Thyroid gland (tissue), 4 donors: ENCODE results near the gene HSD17B4. TPM values are rescaled to one million over a fixed set of nuclear protein-coding genes. Genes with fewer than 3 reads are reported as not detected.

Experiments
- DNase-seq, 2 donors: peaks; one replicate each; pipeline ENCODE4 v3.0.0-alpha.2; 2019
- H3K27ac ChIP-seq, 3 donors: fragments of 200-600 bp; sonication (generic); 1 replicate in 2 of 3; 2 replicates in 1 of 3; pipeline ENCODE4 v1.5.1; 2016 to 2019; ENCODE audit warnings: mild to moderate bottlenecking in 1 of 3, moderate library complexity in 1 of 3
- H3K27me3 ChIP-seq: fragments of 200-600 bp; sonication (generic); one replicate; pipeline ENCODE4 v1.5.1; 2019
- H3K36me3 ChIP-seq, 2 donors: fragments of 200-600 bp; sonication (generic); one replicate each; pipeline ENCODE4 v1.5.1; 2016 to 2019
- H3K4me1 ChIP-seq, 2 donors: fragments of 200-600 bp; sonication (generic); one replicate each; pipeline ENCODE4 v1.5.1; 2017 to 2019
- H3K4me3 ChIP-seq, 3 donors: fragments of 200-600 bp; sonication (generic); replicated peaks in 1 of 3; 1 replicate in 2 of 3; 2 replicates in 1 of 3; pipeline ENCODE4 v1.5.1; 2016; ENCODE audit warnings: mild to moderate bottlenecking in 1 of 3
- H3K9me3 ChIP-seq: fragments of 200-600 bp; sonication (generic); one replicate; pipeline ENCODE4 v1.5.1; 2017
- CTCF ChIP-seq, 6 experiments: fragments of 200-600 bp in 3 of 6; fragments of 450-650 bp in 3 of 6; sonication (generic) in 3 of 6; IDR thresholded peaks; one replicate each; pipeline ENCODE4 v1.5.1; 2016 to 2019; ENCODE audit warnings: antibody characterized with exemption in 6 of 6, mild to moderate bottlenecking in 2 of 6, inconsistent platforms in 1 of 6, moderate library complexity in 1 of 6
- POLR2A ChIP-seq, 2 donors: fragments of 450-650 bp; IDR thresholded peaks; one replicate each; pipeline ENCODE4 v1.6.1; 2017; ENCODE audit warnings: antibody characterized with exemption in 2 of 2, mild to moderate bottlenecking in 2 of 2, moderate library complexity in 1 of 2
- WGBS, 2 donors: methylation state at CpG; one replicate each; pipeline ENCODE4 v1.1.5; 2017; 5-methylcytosine and 5-hydroxymethylcytosine counted together
- intact Hi-C: fragments of 100-400 bp; cut with DNase I; formaldehyde crosslinking; loops from one replicate; pipeline ENCODE4 v1.15.1; 2023
- small RNA-seq: library from RNA; depleted of rRNA; stranded (forward); fragments of <200 nt; gene quantifications from one replicate; pipeline ENCODE3, GENCODE V24; 2016
- total RNA-seq, 4 donors: library from RNA; depleted of rRNA; stranded (reverse); fragments of >200 nt; gene quantifications; one replicate each; pipeline ENCODE4 v1.2.3, GENCODE V29; 2016

The HSD17B4 gene
- total RNA-seq, 4 donors from 2014 or later, result 334 to 615 (median 467) TPM

- H3K27ac ChIP-seq, result no peak overlapping the region
- WGBS, 2 donors, result 63 to 75% methylated on average over 2 of the region's 2 CpGs
- H3K4me1 ChIP-seq, result no peaks in the 10 kb centered on the region
- TF ChIP-seq CTCF (IDR thresholded peaks at IDR 0.05), result no peak
- H3K4me3 ChIP-seq, result no peak overlapping the region
- no peaks in the 10 kb centered on the region for H3K27me3 ChIP-seq
- no peaks in the 10 kb centered on the region for H3K9me3 ChIP-seq
- H3K36me3 ChIP-seq, result no peaks in the 10 kb centered on the region
- intact Hi-C loops, result no loop called here
- no peak for DNase-seq
These were observed 102.3 kb downstream of the HSD17B4 start for GRCh38 chr5:119554597-119554996.

- no peak for DNase-seq
- intact Hi-C loops, result no loop called here
- Histone ChIP-seq H3K27ac (no peak overlapping the region), H3K4me1 (no peaks in the 10 kb centered on the region), H3K9me3 (no peaks in the 10 kb centered on the region), H3K4me3 (no peak overlapping the region), H3K27me3 (no peaks in the 10 kb centered on the region), H3K36me3 (no peaks in the 10 kb centered on the region)
- TF ChIP-seq POLR2A (IDR thresholded peaks at IDR 0.05), result no peak
- no peak for TF ChIP-seq CTCF (IDR thresholded peaks at IDR 0.05)
These were observed 118.6 kb downstream of the HSD17B4 start for GRCh38 chr5:119570910-119571309.

- H3K9me3 ChIP-seq, result no peaks in the 10 kb centered on the region
- H3K36me3 ChIP-seq, result no peaks in the 10 kb centered on the region
- H3K4me1 ChIP-seq, result no peaks in the 10 kb centered on the region
- 73 to 78% methylated on average over 3 of the region's 3 CpGs for WGBS, 2 donors
- DNase-seq, result no peak
- H3K4me3 ChIP-seq, result no peak overlapping the region
- no peaks in the 10 kb centered on the region for H3K27me3 ChIP-seq
- intact Hi-C loops, result no loop called here
- TF ChIP-seq CTCF (IDR thresholded peaks at IDR 0.05) (peak in 1 of 6 experiments; percentile 5), POLR2A (IDR thresholded peaks at IDR 0.05) (no peak)
- H3K27ac ChIP-seq, result no peak overlapping the region
These were observed 126.6 kb downstream of the HSD17B4 start for GRCh38 chr5:119578937-119579336.

GRCh38 chr5:119582987-119583386 lies 130.7 kb downstream of the HSD17B4 start:
- no peaks in the 10 kb centered on the region for H3K27me3 ChIP-seq
- TF ChIP-seq CTCF (IDR thresholded peaks at IDR 0.05) (no peak), POLR2A (IDR thresholded peaks at IDR 0.05) (no peak)
- no peaks in the 10 kb centered on the region for H3K36me3 ChIP-seq
- intact Hi-C loops, result no loop called here
- H3K4me1 ChIP-seq, result no peaks in the 10 kb centered on the region
- WGBS, 2 donors, result 27 to 44% methylated on average over 1 of the region's 1 CpG
- H3K9me3 ChIP-seq, result no peaks in the 10 kb centered on the region
- no peak overlapping the region for H3K4me3 ChIP-seq
- no peak for DNase-seq
- H3K27ac ChIP-seq, result no peak overlapping the region

- Histone ChIP-seq H3K27me3 (no peaks in the 10 kb centered on the region), H3K27ac (no peak overlapping the region), H3K4me3 (no peak overlapping the region), H3K9me3 (no peaks in the 10 kb centered on the region), H3K4me1 (no peaks in the 10 kb centered on the region), H3K36me3 (no peaks in the 10 kb centered on the region)
- WGBS, 2 donors, result 80 to 81% methylated on average over 3 of the region's 3 CpGs
- DNase-seq, result no peak
- intact Hi-C loops, result no loop called here
- no peak for TF ChIP-seq POLR2A (IDR thresholded peaks at IDR 0.05)
- no peak for TF ChIP-seq CTCF (IDR thresholded peaks at IDR 0.05)
These were observed 131.4 kb downstream of the HSD17B4 start for GRCh38 chr5:119583684-119584083.

Small RNAs within 50 kb of the gene (small RNA-seq; reads per million reads assigned to genes)
- 0.28 reads per million for gene RNA5SP190

Other genes starting within 250 kb of the HSD17B4 start
- 10 to 100 TPM; 15.7 to 36.8 (median 33.6) TPM for gene TNFAIP8, start 96.5 kb upstream of the HSD17B4 start, total RNA-seq
- gene FAM170A, start 177.1 kb downstream of the HSD17B4 start, total RNA-seq, result not detected